Activated CD4-positive, alpha-beta T cell treated with anti-CD3 and anti-CD28 coated beads for 48 hours (primary cell): ENCODE results near the gene INIP.

Experiments
- DNase-seq: peaks from one replicate; pipeline ENCODE4 v3.0.0-alpha.2; 2020

The INIP gene, protein sequence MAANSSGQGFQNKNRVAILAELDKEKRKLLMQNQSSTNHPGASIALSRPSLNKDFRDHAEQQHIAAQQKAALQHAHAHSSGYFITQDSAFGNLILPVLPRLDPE

DNA sequence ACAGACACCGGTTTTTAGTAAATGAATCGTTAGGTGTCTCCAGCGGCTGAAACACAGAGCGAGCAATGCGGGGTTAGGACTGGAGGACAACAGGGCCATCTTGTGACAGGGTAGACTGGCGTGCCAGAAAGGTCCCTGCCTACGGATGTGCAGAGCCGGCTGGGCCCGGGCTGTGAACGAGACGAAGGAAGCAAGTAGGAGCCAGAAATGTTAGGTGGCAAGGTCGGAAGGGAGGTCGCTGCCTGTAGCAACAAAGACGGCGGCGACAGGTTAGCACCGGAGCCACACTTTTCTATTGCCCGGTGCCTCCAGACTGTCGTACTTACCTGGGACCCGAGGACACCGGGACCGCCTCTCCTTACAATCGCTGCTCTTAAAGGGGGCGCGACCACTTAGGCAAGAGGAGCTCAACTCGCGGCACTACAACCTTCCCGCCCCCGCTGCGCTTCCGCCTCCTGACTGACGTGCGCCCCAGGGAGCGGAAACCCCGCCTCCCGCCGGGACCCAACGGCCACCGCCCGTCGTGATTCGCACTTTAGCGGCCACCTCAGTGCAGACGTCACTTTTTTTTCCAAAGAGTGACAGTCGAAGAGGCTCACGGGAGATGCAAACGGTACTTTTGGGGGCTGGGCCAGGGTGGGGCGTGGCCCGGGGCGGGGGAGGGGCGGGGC lies at the start of gene INIP:
INIP (minus strand) TSS at position 457 of the 671 bp plus-strand sequence. CDS start 1,632 bp downstream, outside the sequence.
- peak; percentile 98 for DNase-seq

DNA sequence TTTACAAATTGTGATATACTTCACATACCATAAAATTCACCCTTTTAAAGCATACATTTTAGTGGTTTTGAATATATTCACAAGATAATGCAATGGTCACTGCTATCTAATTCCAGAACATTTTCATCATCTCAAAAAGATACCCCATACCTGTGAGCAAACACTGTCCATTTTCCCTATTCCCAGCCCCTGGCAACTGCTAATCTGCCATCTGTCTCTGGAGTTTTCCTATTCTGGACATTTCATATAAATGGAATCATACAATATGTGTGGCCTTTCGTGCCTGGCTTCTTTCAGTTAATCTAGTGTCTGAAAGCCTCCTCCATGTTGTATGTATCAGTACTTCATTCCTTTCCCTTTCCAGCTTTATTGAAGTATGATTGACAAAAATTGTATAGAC lies 47.4 kb upstream of the INIP start:
- DNase-seq = no peak

DNA sequence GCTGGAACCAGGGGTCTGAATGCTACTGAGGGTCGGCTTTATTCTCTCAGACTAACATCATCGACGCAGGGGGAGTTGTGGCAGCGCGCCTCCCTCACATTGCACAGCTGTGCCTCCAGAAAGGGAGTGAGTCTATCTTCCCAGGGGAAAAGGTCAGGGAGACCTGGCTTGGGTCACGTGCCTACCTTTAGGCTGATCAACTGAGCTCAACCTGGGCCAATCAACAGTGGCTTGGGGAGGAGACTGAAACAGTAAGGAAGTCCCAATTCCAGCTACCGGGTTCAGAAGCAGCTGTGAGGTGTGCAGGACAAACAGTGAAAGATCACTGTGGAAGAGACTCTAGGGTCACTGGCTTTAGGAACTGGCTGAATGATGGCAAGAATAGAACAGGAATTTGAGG lies 46.9 kb upstream of the INIP start:
- no peak for DNase-seq

DNA sequence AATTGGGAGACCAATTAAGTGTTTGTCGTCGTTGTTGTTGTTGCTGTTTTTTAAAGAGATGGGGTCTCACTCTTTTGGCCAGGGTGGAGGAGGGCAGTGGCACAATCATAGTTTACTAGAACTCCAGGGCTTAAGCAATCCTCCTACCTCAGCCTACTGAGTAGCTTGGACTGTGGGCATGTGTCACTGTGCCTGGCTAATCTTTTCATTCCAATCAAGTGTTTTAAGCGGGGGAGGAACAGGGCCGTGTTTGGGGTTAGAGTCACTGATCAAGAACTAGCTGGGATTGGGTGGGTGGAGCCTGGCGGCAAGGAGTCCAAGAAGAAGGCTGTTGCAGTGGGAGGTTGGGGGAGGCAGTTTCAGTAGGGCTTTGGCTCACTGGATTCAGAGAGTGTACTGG lies 46.4 kb upstream of the INIP start:
- DNase-seq = no peak

DNA sequence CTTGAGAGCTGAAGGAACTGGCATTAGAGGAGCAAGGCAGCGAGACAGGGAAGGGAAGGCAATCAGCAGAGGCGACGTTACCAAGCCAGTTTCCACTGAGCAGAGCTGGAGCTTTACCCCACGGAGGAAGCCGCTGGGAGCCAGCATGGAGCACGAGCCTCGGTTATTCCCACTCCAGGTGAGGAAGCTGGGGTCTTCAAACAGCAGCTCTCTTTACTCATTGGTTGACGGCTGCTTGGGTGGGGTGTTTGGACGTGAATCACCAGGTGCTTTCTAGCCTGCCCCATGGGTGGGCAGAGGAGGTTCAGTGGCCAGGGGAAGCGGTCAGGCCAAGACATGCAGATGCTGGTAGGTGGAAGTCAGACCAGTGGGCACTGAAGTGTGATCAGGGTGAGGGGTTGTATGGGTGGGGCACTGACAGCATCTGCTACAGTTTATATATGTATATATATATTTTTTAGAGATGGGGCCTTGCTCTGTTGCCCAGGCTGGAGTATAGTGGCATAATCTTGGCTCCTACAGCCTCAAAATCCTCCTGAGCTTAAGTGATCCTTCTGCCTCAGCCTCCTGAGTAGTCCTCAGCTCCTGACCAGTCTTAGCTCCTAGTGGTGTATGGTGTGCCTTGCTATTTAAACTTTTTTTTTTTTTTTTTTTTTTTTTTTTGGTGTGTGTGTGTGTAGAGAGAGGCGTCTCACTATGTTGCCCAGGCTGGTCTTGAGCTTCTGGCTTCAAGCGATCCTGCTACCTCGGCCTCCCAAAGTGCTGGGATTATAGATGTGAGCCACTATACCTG lies 45.0 kb upstream of the INIP start:
- no peak for DNase-seq

DNA sequence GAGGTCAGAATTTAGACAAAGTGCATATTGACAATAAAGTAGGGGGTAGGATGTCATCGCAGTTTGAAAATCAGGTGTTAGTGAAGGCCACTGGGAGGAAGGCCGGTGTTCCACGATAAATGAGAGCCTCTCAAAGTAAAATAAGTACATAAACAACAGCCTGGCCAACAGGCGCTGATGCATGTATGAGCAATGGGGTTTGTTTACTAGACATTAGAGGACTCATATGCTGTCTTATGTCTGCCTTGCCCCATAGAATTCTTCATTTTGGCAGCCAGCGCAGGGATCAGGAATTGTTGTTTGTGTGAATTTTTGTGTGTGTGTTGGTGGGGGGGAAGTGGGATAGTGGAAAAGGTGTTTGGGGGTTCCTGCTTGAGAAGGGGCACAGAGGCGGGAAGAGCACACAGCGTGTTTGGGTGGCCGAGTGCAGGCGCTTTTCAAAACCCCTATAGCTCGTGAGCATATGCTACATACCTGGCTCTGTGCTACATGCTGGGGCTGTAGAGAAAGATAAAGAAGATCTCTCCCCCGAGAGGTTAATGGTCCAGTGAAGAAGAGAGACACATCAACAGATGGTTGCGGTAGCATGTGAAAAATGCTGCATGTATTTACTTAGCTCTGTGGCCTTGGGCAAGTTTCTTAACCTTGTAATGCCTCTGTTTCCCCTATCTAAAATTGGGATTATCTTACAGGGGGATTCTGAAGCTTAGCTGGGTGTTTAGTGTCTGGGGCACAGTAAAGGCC lies 44.2 kb upstream of the INIP start:
- no peak for DNase-seq

DNA sequence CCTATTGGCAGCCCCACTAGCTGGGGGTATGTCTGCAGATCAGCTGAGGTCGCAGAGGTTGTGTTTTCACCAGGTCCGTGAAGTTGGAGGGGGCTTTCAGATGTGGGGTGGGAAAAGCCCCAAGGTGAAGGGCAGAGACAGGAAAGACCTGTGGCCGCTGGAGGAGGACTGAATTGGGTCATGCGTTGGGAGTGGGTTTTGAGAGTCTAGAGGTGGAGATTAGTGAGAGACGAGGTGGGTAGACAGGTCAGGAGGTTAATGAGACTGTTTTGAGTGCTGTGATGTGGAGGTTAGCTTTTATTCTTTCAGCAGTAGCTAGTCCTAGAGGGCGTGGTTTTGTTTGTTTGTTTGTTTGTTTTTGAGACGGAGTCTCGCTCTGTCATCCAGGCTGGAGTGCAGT lies 42.9 kb upstream of the INIP start:
- DNase-seq = no peak

DNA sequence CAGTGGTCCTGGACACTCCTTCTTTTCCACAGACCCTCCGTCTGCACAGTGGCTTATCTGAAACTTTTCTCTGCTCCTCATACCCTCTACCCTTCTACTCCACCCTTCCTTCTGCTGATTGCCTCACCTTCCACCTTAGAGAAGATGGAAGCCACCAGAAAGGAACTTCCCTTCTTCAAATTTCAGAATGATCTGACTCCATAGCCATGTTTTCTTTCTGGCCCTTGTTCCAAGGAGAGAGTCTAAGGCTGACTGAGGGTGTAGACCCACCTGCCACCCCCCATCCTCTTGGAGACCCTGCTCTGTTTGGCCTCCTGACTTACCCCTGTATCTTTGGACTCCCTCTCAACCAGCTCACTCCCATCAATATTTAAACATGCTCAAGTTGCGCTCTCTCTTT lies 40.0 kb upstream of the INIP start:
- DNase-seq = no peak

DNA sequence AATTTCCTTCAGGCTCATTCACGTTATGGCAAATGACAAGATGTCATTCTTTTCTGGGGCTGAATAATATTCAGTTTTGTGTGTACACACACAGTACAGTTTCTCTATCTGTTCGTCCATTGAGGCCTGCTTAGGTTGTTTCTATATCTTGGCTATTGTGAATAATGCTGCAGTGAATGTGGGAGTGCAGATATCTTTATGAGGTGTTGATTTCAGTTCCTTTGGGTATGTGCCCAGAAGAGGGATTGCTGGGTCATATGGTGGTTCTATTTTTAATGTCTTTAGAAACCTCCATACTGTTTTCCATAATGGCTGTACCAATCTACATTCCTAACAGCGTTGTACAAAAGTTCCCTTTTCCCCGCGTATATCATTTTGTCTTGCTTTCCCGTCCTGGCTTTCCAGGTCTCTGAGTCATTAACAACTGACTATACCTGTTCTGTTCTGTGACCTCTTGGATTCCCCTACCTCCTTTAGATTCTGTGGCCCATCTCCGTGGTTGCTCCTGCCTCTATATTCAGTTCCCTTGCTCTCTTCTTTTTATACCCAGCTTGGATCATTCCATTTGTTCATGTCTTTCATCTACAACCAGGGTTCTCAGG lies 39.5 kb upstream of the INIP start:
- DNase-seq = no peak

DNA sequence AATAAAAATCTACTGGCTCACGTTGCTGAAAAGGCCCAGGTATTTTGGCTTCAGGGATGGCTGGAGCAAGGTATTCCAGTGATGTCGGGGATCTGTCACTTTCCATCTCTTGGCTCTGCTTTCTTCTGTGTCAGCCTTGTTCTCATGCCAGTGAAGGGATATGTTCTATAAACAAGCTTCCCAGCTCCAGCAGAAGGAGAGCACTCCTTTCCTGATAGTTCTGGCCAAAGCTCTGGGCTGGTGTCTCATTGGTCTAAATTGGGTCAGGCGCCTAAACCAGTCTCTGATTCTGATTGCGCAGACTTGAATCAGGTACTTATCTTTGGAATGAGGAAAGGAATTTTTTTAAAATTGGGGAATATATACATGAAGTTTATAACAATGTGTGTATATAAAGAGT lies 37.8 kb upstream of the INIP start:
- DNase-seq = no peak

DNA sequence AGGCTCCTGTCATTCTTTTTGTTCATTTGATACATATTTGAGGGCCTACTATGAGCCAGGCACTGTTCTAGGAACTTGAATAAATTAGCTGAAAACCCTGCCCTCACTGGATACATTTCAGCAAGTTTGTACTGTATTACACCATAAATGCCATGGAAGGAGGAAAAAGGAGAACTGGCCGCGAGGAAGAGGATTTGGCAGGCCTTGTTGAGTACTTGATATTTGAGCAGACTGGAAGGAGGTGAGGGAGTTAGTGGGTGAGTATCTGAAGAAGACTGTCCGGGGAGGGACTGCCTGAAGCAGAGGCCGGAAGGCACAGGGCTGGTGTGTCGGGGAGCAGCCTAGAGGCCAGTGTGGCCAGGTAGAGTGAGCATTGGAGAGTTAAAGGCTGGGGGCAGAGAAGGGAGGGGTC lies 37.1 kb upstream of the INIP start:
- no peak for DNase-seq

DNA sequence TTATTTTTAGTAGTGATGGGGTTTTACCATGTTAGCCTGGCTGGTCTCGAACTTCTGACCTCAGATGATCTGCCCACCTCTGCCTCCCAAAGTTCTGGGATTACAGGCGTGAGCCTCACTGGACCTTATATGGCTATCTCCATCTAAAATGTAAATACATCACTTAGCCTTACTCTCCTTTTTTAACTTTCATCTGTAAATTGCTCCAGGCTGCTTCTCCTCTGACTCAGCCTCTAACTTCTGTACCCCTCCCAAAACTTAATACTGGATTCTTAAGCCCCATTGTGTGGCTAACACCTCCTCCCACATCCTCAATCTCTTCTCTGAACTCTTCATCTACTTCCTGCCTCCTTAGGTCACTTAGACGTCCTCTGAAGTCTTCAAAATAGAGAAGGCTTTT lies 36.7 kb upstream of the INIP start:
- peak; percentile 43 for DNase-seq

DNA sequence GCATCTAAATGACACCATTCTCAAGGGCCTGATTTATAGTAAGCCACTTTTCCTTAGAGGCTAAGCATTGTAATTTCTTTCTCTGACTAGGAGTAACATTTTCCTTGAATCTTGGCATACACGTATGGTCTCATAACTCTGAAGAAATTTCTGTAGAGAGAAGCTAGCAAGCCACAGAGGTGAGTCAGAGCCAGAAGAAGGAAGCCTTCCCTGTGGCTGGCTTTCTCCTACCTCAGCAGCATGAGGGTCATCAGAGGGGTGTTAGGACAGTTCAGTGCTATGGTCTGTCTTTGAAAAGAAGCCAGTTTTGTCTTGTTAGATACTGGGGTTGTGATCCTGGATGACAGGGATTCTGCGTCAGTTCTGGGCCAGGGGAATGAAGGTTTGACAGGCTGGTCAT lies 35.8 kb upstream of the INIP start:
- DNase-seq = peak; percentile 36

DNA sequence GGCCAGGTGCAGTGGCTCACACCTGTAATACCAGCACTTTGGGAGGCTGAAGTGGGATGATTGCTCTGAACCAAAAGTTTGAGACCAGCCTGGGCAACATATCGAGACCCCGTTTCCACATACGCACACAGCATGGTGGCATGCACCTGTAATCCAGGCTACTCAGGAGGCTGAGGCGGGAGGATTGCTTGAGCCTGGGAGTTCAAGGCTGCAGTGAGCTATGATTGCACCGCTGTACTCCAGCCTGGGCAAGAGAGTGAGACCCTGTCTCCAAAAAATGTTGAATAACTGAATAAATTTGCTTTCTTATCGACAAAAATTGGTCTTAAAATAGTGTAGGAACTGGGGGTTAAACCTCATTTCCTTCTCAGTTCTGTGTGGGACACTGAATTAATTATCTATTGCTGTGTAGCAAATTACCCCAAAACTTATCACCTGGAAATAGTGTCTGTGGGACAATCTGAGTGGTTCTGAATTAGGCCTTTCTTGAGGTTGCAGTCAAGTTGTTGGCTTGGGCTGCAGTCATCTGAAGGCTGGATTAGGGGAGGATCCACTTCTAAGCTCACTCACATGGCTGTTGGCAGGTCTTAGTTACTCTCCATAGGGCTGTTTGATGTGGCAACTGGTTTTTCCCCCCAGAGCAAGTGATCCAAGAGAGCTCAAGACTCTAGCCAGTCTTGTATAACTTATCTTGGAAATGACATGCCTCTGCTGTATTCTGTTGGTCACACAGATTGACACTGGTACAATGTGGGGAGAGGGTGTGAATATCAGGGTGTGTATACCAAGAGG lies 34.6 kb upstream of the INIP start:
- DNase-seq = peak; percentile 11

DNA sequence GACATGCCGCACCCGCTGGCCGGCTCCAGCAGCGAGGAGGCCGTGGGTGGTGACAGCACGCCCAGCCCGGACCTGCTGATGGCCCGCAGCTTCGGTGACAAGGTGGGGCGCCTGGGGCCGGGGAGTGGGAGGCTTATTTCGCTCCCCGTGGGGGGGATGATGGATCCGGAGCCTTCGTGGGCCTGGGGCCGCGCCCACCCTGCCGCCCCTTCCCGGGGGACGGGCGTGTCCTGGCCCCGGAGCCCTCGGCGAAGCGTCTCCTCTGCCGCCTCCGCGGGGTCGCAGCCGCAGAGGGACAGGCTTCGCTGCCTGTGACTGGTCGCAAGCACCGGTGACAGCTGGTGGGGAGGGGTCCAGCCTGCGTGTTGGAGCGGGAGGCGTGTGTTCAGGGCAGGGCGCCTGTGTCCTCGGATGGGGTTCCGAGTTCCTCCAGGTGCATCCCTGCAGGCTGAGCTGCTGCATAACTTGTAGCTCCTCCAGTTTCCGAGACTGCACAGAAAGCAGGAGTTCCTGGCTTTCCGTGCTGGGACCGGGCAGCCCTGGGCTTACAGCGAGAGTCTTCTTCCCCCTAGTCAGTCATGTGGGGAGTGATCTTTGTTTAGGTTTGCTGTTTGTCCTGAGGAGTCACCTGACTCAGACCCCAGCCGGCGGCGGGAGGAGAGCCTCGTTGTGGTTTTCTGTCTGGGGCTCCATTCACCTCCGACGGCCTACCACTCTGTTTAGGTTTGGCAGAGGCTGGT lies 33.3 kb upstream of the INIP start:
- peak; percentile 68 for DNase-seq

DNA sequence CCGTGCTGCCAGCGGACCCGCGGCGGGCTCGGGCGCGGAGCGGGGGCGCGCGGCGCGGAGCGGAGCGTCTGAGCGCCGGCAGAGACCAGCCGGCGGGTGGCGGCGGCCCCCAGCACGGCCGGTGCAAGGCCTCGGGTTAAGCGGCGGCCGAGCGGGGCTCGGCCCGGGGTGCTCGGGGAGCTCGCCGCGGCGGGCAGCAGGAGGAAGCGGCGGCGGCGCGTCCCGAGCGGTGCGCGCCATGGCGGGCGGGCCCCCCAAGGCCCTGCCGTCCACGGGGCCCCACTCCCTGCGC lies 32.8 kb upstream of the INIP start:
- DNase-seq = no peak

DNA sequence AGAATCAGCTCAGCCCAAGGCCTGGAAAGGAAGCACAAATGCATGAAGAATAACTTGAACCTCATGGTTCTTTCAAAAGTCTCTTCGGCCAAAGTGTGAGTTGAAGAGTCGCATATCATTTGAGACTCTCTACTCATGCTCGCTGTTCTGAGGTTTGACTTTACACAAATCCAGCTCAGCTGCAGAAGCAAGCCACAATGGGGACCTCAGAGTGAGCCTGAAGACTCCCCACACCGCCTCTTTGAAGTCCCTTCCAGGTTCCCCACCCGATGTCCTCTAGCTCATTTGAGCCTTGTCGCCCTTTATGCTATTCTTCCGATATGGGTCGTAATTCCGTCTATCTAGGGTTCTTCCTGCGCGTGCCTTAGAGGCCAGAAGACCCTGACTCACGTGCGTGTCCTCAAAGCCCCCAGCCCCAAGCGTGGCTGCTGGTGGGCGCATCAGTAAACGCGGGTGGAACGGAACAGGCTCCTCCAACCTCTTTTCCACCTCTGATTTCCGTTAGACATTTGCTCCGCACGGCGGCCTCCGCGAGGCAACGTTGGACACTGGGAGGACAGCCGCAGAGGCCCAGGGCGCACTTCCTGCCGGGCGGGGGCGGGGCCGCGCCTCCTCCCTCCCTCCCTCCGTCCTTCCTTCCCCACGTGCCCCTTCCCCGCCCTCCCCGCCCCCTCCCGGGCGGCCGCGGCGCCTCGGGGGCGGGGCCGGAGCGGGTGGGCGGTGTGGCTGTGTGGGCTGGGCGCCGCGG lies 32.3 kb upstream of the INIP start, which contains the start of gene SNX30:
SNX30 (plus strand) TSS at position 745 of the 748 bp plus-strand sequence. CDS start 242 bp downstream, outside the sequence.
- peak; percentile 76 for DNase-seq

DNA sequence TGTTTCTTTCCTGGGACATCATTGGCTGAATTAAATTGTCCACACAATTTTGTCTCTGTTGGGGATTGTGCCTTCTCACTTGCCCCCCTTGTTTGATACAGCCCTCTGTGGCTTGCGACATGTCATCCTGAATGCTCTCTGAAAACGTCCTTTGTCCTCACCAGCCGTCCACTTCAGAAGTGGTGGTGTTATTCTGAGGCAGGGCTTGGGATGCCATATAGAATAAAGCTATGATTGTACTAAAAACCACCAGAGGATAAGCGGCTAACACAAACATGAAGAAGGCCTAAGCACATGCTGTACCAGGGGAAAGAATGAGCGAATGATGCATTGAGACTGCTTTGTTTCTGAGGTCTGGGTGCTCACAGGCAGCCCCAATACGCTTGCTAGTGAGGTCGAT lies 29.2 kb upstream of the INIP start:
- DNase-seq = no peak

DNA sequence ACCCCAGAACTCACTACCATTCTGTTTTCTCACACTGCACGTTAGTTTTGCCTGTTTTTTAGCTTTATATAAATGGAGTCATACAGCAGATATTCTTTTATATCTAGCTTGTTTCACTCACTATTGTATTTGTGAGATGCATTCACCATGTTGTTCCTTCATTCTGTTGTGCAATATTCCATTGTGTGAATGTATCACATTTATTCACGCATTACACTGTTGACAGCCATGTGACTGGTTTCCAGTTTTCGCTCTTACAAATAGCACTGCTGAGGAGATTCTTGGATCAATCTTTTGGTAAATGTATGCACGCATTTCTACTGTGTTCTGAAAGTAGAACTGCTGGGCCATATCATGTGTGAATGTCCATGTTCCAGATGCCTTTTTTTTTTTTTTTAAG lies 26.3 kb upstream of the INIP start:
- no peak for DNase-seq

DNA sequence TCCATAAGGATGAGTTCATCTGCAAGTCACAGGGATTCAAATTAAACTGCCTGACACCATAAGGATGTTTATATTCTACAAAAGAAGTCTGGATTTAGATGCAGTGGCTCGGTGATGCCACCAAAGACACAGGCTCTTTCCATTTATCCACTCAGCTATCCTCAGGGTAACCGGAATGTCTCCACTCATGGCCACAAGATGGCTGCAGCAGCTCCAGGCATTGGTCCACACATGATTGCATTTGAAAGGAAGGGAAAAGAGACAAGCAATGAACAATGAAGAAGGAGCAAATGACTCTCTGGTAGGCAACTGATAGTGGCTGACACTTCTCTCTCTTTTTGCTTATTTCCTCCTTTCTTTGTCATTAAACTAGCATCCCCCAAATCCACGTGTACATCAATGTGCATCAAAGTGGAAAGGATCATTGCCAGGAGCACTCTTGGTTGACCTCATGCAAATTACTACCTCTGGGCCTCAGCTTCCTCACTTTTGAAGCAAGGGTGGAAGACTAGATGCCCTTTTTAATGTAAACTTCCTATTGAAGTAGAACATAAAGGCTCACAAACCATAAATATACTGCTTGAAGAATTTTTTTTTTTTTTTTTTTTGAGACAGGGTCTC lies 25.4 kb upstream of the INIP start:
- no peak for DNase-seq

DNA sequence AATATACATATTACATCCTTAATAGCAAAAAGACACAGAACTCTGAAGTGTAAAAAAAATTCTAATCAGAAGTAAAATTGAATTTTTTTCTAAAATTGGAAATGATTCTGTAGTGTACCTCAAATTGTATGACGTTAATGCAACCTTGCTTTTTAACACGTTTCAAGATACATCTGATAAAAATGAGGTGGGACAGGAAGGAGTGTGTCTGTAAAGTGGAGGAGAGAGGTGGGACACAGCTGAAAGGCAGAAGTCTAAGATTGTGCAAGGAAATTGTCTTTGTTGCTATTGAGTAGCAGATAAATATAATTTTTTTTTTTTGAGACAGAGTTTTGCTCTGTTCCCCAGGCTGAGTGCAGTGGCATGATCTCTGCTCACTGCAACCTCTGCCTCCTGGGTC lies 17.0 kb upstream of the INIP start:
- DNase-seq = no peak
